ENCODE data around the gene CTNNA3.

DNA sequence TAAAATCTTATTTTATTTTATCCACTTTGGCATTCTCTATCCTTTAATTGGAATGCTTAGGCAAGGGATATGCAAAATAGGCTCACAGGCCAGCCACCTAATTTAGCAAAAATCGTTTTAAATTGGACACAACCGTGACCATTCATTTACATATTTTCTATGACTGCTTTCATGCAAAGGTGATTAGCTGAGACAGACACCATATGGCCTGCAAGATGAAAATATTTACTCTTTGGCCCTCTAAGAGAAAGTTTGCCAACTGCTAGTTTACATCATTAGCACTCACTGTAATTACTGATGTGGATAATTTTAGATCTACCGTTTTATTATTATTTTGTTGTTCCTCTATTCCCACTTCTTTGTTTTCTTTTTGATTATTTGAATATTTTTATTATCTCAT is 1145.6 kb downstream of the CTNNA3 start:
- TF ChIP-seq, protein P1, sequence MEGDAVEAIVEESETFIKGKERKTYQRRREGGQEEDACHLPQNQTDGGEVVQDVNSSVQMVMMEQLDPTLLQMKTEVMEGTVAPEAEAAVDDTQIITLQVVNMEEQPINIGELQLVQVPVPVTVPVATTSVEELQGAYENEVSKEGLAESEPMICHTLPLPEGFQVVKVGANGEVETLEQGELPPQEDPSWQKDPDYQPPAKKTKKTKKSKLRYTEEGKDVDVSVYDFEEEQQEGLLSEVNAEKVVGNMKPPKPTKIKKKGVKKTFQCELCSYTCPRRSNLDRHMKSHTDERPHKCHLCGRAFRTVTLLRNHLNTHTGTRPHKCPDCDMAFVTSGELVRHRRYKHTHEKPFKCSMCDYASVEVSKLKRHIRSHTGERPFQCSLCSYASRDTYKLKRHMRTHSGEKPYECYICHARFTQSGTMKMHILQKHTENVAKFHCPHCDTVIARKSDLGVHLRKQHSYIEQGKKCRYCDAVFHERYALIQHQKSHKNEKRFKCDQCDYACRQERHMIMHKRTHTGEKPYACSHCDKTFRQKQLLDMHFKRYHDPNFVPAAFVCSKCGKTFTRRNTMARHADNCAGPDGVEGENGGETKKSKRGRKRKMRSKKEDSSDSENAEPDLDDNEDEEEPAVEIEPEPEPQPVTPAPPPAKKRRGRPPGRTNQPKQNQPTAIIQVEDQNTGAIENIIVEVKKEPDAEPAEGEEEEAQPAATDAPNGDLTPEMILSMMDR (IDR thresholded peaks at IDR 0.05; ENCODE audit: poor library complexity, severe bottlenecking): no peak
- TF ChIP-seq POLR2AphosphoS5 (IDR thresholded peaks at IDR 0.05) (no peak), EP300 (conservative IDR thresholded peaks at IDR 0.05; ENCODE audit: poor library complexity, severe bottlenecking) (no peak), RAD21 (conservative IDR thresholded peaks at IDR 0.05) (no peak)
- TF ChIP-seq, protein P2, sequence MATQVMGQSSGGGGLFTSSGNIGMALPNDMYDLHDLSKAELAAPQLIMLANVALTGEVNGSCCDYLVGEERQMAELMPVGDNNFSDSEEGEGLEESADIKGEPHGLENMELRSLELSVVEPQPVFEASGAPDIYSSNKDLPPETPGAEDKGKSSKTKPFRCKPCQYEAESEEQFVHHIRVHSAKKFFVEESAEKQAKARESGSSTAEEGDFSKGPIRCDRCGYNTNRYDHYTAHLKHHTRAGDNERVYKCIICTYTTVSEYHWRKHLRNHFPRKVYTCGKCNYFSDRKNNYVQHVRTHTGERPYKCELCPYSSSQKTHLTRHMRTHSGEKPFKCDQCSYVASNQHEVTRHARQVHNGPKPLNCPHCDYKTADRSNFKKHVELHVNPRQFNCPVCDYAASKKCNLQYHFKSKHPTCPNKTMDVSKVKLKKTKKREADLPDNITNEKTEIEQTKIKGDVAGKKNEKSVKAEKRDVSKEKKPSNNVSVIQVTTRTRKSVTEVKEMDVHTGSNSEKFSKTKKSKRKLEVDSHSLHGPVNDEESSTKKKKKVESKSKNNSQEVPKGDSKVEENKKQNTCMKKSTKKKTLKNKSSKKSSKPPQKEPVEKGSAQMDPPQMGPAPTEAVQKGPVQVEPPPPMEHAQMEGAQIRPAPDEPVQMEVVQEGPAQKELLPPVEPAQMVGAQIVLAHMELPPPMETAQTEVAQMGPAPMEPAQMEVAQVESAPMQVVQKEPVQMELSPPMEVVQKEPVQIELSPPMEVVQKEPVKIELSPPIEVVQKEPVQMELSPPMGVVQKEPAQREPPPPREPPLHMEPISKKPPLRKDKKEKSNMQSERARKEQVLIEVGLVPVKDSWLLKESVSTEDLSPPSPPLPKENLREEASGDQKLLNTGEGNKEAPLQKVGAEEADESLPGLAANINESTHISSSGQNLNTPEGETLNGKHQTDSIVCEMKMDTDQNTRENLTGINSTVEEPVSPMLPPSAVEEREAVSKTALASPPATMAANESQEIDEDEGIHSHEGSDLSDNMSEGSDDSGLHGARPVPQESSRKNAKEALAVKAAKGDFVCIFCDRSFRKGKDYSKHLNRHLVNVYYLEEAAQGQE (IDR thresholded peaks at IDR 0.05; ENCODE audit: borderline replicate concordance): no peak
